Measurements from ENCODE around the gene NPBWR2. TPM values are rescaled to one million over a fixed set of nuclear protein-coding genes. Genes with fewer than 3 reads are reported as not detected.

NPBWR2 gene
- total RNA-seq, 1 donor from 2014 or later = not detected

- DNase-seq = no peak
Measured at GRCh38 chr20:64072498-64073063, 34.8 kb downstream of the NPBWR2 start.

GRCh38 chr20:64071341-64072332, 35.7 kb downstream of the NPBWR2 start:
- no peak for DNase-seq

GRCh38 chr20:64070244-64070993, 36.9 kb downstream of the NPBWR2 start:
- no peak for DNase-seq

- DNase-seq = no peak
Measured at GRCh38 chr20:64069614-64070243, 37.6 kb downstream of the NPBWR2 start.

- no peak for DNase-seq
Measured at GRCh38 chr20:64069209-64069613, 38.2 kb downstream of the NPBWR2 start.

GRCh38 chr20:64068386-64069208, 38.8 kb downstream of the NPBWR2 start:
- no peak for DNase-seq

- DNase-seq = no peak
Measured at GRCh38 chr20:64067733-64068307, 39.5 kb downstream of the NPBWR2 start.

- no peak for DNase-seq
Measured at GRCh38 chr20:64067005-64067632, 40.2 kb downstream of the NPBWR2 start.

- no peak for DNase-seq
Measured at GRCh38 chr20:64065974-64066343, 41.4 kb downstream of the NPBWR2 start.

GRCh38 chr20:64065062-64065973, 42.0 kb downstream of the NPBWR2 start:
- DNase-seq = no peak

- no peak for DNase-seq
Measured at GRCh38 chr20:64064145-64064698, 43.1 kb downstream of the NPBWR2 start.

- DNase-seq = no peak
Measured at GRCh38 chr20:64063389-64064144, 43.8 kb downstream of the NPBWR2 start.

- peak; percentile 93 for DNase-seq
Measured at GRCh38 chr20:64062596-64063388, 44.6 kb downstream of the NPBWR2 start, which contains the start of gene TCEA2. Gene TCEA2, plus strand, starts transcription at chr20:64063198. Its CDS starts 115 bp downstream, at chr20:64063313.

GRCh38 chr20:64062276-64062595, 45.1 kb downstream of the NPBWR2 start:
- no peak for DNase-seq

- no peak for DNase-seq
Measured at GRCh38 chr20:64058536-64058935, 48.8 kb downstream of the NPBWR2 start.

GRCh38 chr20:64057628-64058498, 49.5 kb downstream of the NPBWR2 start:
- DNase-seq = no peak
